Mesodermal cell (in vitro differentiated cells): ENCODE data around the gene LINGO3.

Source experiments
- H3K27ac ChIP-seq: 2 replicates; pipeline ENCODE4 v1.7.0; 2013; ENCODE audit warnings: mild to moderate bottlenecking, low read depth, low read length, moderate library complexity; ENCODE audit not compliant: severe bottlenecking
- H3K36me3 ChIP-seq: 2 replicates; pipeline ENCODE4 v1.7.1; 2013; ENCODE audit warnings: mild to moderate bottlenecking, low read length, moderate library complexity; ENCODE audit not compliant: control insufficient read depth, insufficient read depth
- H3K4me1 ChIP-seq: one replicate; pipeline ENCODE4 v1.7.1; 2013; ENCODE audit warnings: mild to moderate bottlenecking, low read length; ENCODE audit not compliant: insufficient read depth, control insufficient read depth, poor library complexity, severe bottlenecking
- H3K4me3 ChIP-seq: 2 replicates; pipeline ENCODE4 v1.7.0; 2013; ENCODE audit warnings: low read length, control low read depth, mild to moderate bottlenecking; ENCODE audit not compliant: insufficient read depth, poor library complexity, severe bottlenecking; ENCODE audit errors: extremely low read depth
- H3K9me3 ChIP-seq: 2 replicates; pipeline ENCODE4 v1.7.1; 2013; ENCODE audit warnings: mild to moderate bottlenecking, low read length, moderate library complexity; ENCODE audit not compliant: control insufficient read depth
- WGBS, 2 experiments: methylation state at CpG; one replicate each; pipeline ENCODE4 v1.1.5; 2013; ENCODE audit warnings: missing lambda C conversion rate in 2 of 2; ENCODE audit not compliant: insufficient coverage in 2 of 2; 5-methylcytosine and 5-hydroxymethylcytosine counted together

LINGO3 gene

GRCh38 chr19:2325281-2326046 lies 17.5 kb upstream of the LINGO3 start:
- Histone ChIP-seq H3K36me3 (peaks cover 48% of the 10 kb centered on the region), H3K4me1 (peaks cover 16% of the 10 kb centered on the region), H3K27ac (no peak overlapping the region), H3K4me3 (no peak overlapping the region), H3K9me3 (no peaks in the 10 kb centered on the region)
- WGBS, 2 experiments, result 94% methylated on average over 17 to 29 of the region's 29 CpGs

- Histone ChIP-seq H3K27ac (no peak overlapping the region), H3K9me3 (no peaks in the 10 kb centered on the region), H3K4me1 (peaks cover 14% of the 10 kb centered on the region), H3K4me3 (no peak overlapping the region), H3K36me3 (peaks cover 48% of the 10 kb centered on the region)
- WGBS, 2 experiments, result 93 to 95% methylated on average over 31 to 34 of the region's 34 CpGs
Measured at GRCh38 chr19:2324220-2324948, 16.4 kb upstream of the LINGO3 start.

- H3K9me3 ChIP-seq, result no peaks in the 10 kb centered on the region
- no peak overlapping the region for H3K27ac ChIP-seq
- peaks cover 48% of the 10 kb centered on the region for H3K36me3 ChIP-seq
- WGBS, 2 experiments, result 92 to 100% methylated on average over 4 to 8 of the region's 19 CpGs
- peaks cover 14% of the 10 kb centered on the region for H3K4me1 ChIP-seq
- no peak overlapping the region for H3K4me3 ChIP-seq
Measured at GRCh38 chr19:2323707-2324106, 15.8 kb upstream of the LINGO3 start.

GRCh38 chr19:2321565-2322283 lies 13.8 kb upstream of the LINGO3 start:
- WGBS, 2 experiments, result 95% methylated on average over 32 to 34 of the region's 39 CpGs
- Histone ChIP-seq H3K27ac (no peak overlapping the region), H3K4me3 (no peak overlapping the region), H3K4me1 (peaks cover 6% of the 10 kb centered on the region), H3K36me3 (peaks cover 44% of the 10 kb centered on the region), H3K9me3 (no peaks in the 10 kb centered on the region)

GRCh38 chr19:2320939-2321338 lies 13.0 kb upstream of the LINGO3 start:
- 92 to 96% methylated on average over 9 to 12 of the region's 12 CpGs for WGBS, 2 experiments
- peaks cover 9% of the 10 kb centered on the region for H3K4me1 ChIP-seq
- no peak overlapping the region for H3K4me3 ChIP-seq
- H3K27ac ChIP-seq, result no peak overlapping the region
- no peaks in the 10 kb centered on the region for H3K9me3 ChIP-seq
- peaks cover 39% of the 10 kb centered on the region for H3K36me3 ChIP-seq

- Histone ChIP-seq H3K4me3 (no peak overlapping the region), H3K4me1 (peaks cover 9% of the 10 kb centered on the region), H3K27ac (no peak overlapping the region), H3K36me3 (peaks cover 30% of the 10 kb centered on the region), H3K9me3 (peaks cover 7% of the 10 kb centered on the region)
- 86 to 90% methylated on average over 10 to 12 of the region's 12 CpGs for WGBS, 2 experiments
Measured at GRCh38 chr19:2320049-2320448, 12.1 kb upstream of the LINGO3 start.

GRCh38 chr19:2319551-2319950 lies 11.6 kb upstream of the LINGO3 start:
- WGBS, 2 experiments, result 94% methylated on average over 18 of the region's 20 CpGs
- no peak overlapping the region for H3K27ac ChIP-seq
- H3K9me3 ChIP-seq, result peaks cover 12% of the 10 kb centered on the region
- peaks cover 9% of the 10 kb centered on the region for H3K4me1 ChIP-seq
- no peak overlapping the region for H3K4me3 ChIP-seq
- peaks cover 25% of the 10 kb centered on the region for H3K36me3 ChIP-seq

- peaks cover 13% of the 10 kb centered on the region for H3K9me3 ChIP-seq
- 95 to 97% methylated on average over 3 to 4 of the region's 6 CpGs for WGBS, 2 experiments
- H3K4me3 ChIP-seq, result no peak overlapping the region
- peaks cover 19% of the 10 kb centered on the region for H3K36me3 ChIP-seq
- H3K4me1 ChIP-seq, result peaks cover 9% of the 10 kb centered on the region
- no peak overlapping the region for H3K27ac ChIP-seq
Measured at GRCh38 chr19:2318923-2319322, 11.0 kb upstream of the LINGO3 start.

- no peak overlapping the region for H3K27ac ChIP-seq
- WGBS, 2 experiments, result 93 to 97% methylated on average over 22 to 24 of the region's 25 CpGs
- H3K36me3 ChIP-seq, result peaks cover 11% of the 10 kb centered on the region
- H3K4me1 ChIP-seq, result peaks cover 9% of the 10 kb centered on the region
- H3K4me3 ChIP-seq, result no peak overlapping the region
- peaks cover 13% of the 10 kb centered on the region for H3K9me3 ChIP-seq
Measured at GRCh38 chr19:2317756-2318155, 9.8 kb upstream of the LINGO3 start.

- 95 to 97% methylated on average over 9 to 13 of the region's 13 CpGs for WGBS, 2 experiments
- Histone ChIP-seq H3K9me3 (peaks cover 13% of the 10 kb centered on the region), H3K4me3 (no peak overlapping the region), H3K36me3 (peaks cover 6% of the 10 kb centered on the region), H3K27ac (no peak overlapping the region), H3K4me1 (peaks cover 9% of the 10 kb centered on the region)
Measured at GRCh38 chr19:2317300-2317699, 9.3 kb upstream of the LINGO3 start.
